ENCODE results near the gene METTL13.

Gene METTL13

DNA sequence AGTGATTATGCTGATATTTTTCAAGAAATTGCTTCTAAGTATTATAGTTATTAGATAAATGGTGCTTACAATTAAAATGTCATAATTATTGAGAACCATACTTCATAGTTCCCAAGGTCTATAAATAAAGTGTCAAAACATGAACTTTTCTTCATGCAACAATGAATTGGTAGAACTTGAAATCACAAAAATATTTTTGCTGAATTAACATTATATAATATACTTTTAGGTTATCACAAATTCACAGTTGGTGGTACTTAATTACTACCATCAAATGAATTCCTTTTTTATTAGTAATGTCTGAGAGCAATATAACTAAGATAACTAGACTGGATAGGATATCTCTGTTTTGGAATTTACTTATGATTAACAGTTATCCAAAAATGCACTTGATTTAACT, 64.5 kb downstream of the METTL13 start:
- DNase-seq (ENCODE audit: low read depth, low spot score) = no peak
